Immature natural killer cell (primary cell): Measurements from ENCODE around the gene TSPAN15. TPM values are rescaled to one million over a fixed set of nuclear protein-coding genes. Genes with fewer than 3 reads are reported as not detected.

Experiments
- DNase-seq, 3 donors: peaks; one replicate each; pipeline ENCODE4 v3.0.0; 2022; ENCODE audit warnings: mixed read lengths in 1 of 3
- H3K27ac Mint-ChIP-seq, 6 donors: one replicate each; pipeline ENCODE4 v1.8.0; 2020; ENCODE audit warnings: mixed read lengths in 6 of 6, mild to moderate bottlenecking in 5 of 6, inconsistent platforms in 4 of 6, moderate library complexity in 3 of 6
- H3K27me3 Mint-ChIP-seq, 3 donors: one replicate each; pipeline ENCODE4 v1.8.0; 2020 to 2021; ENCODE audit warnings: low read depth in 3 of 3, mild to moderate bottlenecking in 3 of 3, mixed read lengths in 3 of 3, moderate library complexity in 3 of 3, inconsistent platforms in 1 of 3
- H3K36me3 Mint-ChIP-seq, 3 donors: one replicate each; pipeline ENCODE4 v1.8.0; 2020; ENCODE audit warnings: mixed read lengths in 3 of 3, inconsistent platforms in 2 of 3, mild to moderate bottlenecking in 2 of 3
- H3K4me1 Mint-ChIP-seq, 2 donors: one replicate each; pipeline ENCODE4 v1.8.0; 2020; ENCODE audit warnings: inconsistent platforms in 2 of 2, mild to moderate bottlenecking in 2 of 2, mixed read lengths in 2 of 2, moderate library complexity in 1 of 2
- H3K4me3 Mint-ChIP-seq, 5 donors: one replicate each; pipeline ENCODE4 v1.8.0; 2020; ENCODE audit warnings: mild to moderate bottlenecking in 5 of 5, mixed read lengths in 5 of 5, inconsistent platforms in 3 of 5, moderate library complexity in 3 of 5
- H3K9me3 Mint-ChIP-seq, 6 donors: one replicate each; pipeline ENCODE4 v1.8.0; 2020; ENCODE audit warnings: mild to moderate bottlenecking in 6 of 6, mixed read lengths in 6 of 6, inconsistent platforms in 4 of 6, moderate library complexity in 3 of 6
- polyA plus RNA-seq, 3 donors: library from polyadenylated mRNA; unstranded; fragments of 300-500 nt; fragmentation: Illumina TruSeq; gene quantifications; one replicate each; pipeline ENCODE4 v1.2.3, GENCODE V29; 2021

The TSPAN15 gene
- polyA plus RNA-seq, 3 donors from 2014 or later = 0.39 to 2.4 TPM; not detected in 1

DNA sequence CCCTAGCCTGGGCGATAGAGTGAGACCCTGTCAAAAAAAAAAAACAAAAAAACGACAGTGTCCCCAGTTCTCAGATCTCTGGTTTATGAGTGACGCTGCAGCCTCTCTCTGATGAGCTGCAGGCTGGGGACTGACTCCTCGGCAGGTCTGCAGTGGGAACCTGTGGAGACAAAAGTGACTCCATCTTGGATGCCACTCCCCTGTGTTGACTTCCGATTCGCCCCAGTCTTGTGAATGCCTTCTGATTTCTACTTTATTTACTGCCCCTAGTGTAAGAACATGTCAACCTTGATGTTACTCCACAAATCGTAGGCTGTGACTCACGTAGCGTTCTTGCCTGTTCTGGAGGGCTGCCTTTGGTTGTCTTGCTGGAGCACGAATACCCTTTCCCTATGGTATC, 40.8 kb upstream of the TSPAN15 start:
- no peak overlapping the region for H3K4me3 Mint-ChIP-seq
- no peaks in the 10 kb centered on the region for H3K9me3 Mint-ChIP-seq
- peaks cover 3 to 9% (median 8%) of the 10 kb centered on the region in 3 donors for H3K27me3 Mint-ChIP-seq

GRCh38 chr10:69411476-69411875, 39.8 kb upstream of the TSPAN15 start:
- peaks cover 3 to 8% (median 6%) of the 10 kb centered on the region in 3 donors for H3K27me3 Mint-ChIP-seq
- H3K4me3 Mint-ChIP-seq = no peak overlapping the region
- no peaks in the 10 kb centered on the region for H3K36me3 Mint-ChIP-seq
- no peaks in the 10 kb centered on the region for H3K9me3 Mint-ChIP-seq
- H3K4me1 Mint-ChIP-seq = peaks cover 19% of the 10 kb centered on the region in 2 donors
- DNase-seq = no peak
- peak overlapping the region in 5 of 6 donors; percentile 23 to 65 (median 37) for H3K27ac Mint-ChIP-seq

More for the DNA sequence above, 40.8 kb upstream of the TSPAN15 start:
- peak overlapping the region in 4 of 6 donors; percentile 1 to 37 (median 26) for H3K27ac Mint-ChIP-seq
- no peaks in the 10 kb centered on the region for H3K36me3 Mint-ChIP-seq
- DNase-seq = no peak
- peaks cover 19% of the 10 kb centered on the region in 2 donors for H3K4me1 Mint-ChIP-seq

DNA sequence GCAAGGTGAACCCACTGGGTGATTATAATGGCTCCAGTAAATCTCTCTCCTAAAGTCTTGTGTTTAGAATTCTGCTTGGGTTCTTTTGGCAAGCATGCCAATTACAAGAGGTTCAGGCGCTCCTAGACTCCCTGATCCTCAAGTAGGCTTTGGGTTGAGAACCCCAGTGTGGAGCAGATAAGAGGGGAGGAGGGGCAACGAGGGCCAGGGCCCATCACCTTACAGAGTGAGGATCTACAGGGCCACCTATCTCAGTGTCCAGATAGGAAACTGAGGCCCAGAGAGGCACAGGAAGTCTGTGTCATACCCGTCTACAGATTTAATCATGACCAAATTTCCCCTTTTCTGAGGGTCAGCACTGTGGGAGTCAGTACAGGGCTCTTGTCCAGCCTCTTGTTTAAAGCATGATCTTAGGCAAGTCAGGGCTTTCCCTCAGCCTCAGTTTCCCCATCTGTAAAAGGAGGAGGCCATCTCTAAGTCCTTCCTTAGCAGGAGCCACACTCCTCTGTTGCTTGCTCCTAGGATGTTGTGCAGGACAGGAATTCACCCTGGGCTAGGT, 39.0 kb upstream of the TSPAN15 start:
- Mint-ChIP-seq H3K4me1 (peaks cover 17 to 19% of the 10 kb centered on the region in 2 donors), H3K4me3 (no peak overlapping the region), H3K36me3 (no peaks in the 10 kb centered on the region), H3K9me3 (no peaks in the 10 kb centered on the region), H3K27me3 (peaks cover 3 to 6% (median 4%) of the 10 kb centered on the region in 3 donors), H3K27ac (no peak overlapping the region)
- DNase-seq = no peak

DNA sequence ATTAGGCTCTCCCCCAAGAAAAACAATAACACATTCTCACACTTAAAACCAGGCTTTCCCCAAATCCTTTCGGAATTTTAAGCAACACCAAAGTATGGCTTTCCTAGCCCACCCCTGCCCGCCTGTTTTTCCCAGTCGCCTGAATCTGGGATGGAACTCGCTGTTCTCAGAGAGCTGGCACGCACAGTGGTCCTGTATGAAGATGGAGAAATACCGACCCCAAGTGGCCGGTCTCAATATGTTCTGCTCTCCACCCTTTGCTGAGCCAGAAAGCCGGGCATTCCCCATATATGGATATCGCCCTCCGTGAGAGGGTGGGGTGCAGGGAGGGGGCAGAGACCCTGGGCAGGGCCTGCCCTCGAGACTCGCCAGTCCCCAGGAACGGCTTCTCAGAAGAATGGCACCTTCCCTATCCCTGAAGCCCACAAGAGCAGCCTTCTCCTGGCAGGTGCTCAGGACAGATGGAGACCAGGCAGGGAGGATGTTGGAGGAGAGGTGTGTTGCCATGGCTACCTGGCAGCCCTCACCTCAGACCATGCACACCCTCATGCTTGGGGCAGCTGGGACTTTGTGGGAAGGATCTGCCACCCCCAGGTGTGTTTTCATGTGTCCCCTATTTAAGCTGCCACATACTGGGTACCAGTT, 37.9 kb upstream of the TSPAN15 start:
- H3K4me1 Mint-ChIP-seq = peaks cover 10 to 13% of the 10 kb centered on the region in 2 donors
- H3K36me3 Mint-ChIP-seq = no peaks in the 10 kb centered on the region
- H3K4me3 Mint-ChIP-seq = no peak overlapping the region
- H3K27me3 Mint-ChIP-seq = peaks cover 0 to 3% (median 1%) of the 10 kb centered on the region in 3 donors
- peak; percentile 24 to 35 (median 24) for DNase-seq
- no peaks in the 10 kb centered on the region for H3K9me3 Mint-ChIP-seq
- peak overlapping the region in 4 of 6 donors; percentile 31 to 73 (median 48) for H3K27ac Mint-ChIP-seq

DNA sequence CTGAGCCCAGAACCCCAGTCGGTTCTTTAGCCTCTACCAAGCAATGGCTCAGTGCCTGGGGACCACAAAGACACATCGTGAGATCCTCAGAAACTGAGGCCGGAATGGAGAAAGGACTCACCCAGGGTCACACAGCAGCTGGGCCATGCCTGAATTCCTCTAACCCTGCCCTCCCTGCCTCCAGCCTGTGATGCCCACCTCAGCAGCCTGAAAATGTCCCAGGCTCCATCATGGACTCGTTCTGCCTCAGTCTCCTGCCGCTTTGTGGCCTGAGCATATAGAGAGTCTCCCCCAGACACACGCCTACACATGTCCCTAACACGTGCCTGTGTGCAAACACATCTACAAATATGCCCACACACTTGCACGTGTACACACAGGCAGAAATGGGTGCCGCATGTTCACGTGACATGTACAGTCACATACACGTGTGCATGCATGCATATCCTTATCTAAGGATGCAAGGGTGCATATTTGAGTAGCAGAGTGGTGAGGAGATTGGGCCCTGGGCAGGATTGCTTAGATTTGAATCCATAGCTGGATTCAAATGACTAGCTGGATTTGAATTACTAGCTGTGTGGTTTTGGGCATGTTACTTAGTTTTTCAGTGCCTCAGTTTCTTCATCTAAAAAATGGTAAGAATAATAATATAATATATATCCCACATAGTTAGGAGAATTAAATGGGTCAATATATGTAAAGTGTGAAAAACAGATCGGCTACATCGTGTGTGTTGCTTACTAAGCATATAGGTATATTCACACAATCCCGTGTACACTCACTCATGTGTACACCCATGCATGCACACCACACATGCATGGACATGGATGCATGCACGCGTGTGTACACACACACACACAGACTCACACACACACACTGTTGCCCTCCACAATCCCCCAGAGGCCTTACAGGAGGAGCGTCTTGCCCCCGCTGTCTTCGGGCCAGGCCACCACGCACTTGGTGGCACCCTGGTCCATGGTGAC, 36.9 kb upstream of the TSPAN15 start:
- Mint-ChIP-seq H3K27me3 (peaks cover 0 to 3% (median 0%) of the 10 kb centered on the region in 3 donors), H3K4me1 (peaks cover 3 to 4% of the 10 kb centered on the region in 2 donors), H3K36me3 (no peaks in the 10 kb centered on the region), H3K27ac (no peak overlapping the region), H3K9me3 (no peaks in the 10 kb centered on the region), H3K4me3 (no peak overlapping the region)
- DNase-seq = no peak

DNA sequence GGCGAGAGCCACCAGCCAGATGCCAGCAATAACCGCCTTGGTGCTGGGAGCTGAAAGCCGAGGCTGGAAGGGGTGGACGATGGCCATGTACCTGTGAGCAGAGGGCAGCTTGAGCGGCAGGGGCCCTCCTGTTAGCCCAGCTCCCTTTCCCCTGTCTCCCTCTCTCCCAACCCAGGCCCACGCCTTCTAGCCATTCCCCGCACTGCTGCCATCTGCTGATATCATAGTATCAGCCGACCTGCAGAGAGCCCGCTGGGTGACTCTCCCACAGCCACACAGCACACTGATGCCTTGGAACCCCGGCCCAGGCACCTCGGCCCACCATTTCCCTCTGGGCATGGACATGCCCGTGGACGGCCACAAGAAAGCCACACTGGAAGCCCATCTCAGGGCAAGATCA, 36.2 kb upstream of the TSPAN15 start:
- peaks cover 0 to 3% (median 3%) of the 10 kb centered on the region in 3 donors for H3K27me3 Mint-ChIP-seq
- H3K9me3 Mint-ChIP-seq = no peaks in the 10 kb centered on the region
- DNase-seq = no peak
- peak overlapping the region in 1 of 6 donors; percentile 55 for H3K27ac Mint-ChIP-seq
- H3K4me3 Mint-ChIP-seq = no peak overlapping the region
- H3K36me3 Mint-ChIP-seq = no peaks in the 10 kb centered on the region
- H3K4me1 Mint-ChIP-seq = peaks cover 0 to 2% of the 10 kb centered on the region in 2 donors

GRCh38 chr10:69415951-69416350, 35.3 kb upstream of the TSPAN15 start:
- no peak overlapping the region for H3K4me3 Mint-ChIP-seq
- no peaks in the 10 kb centered on the region for H3K9me3 Mint-ChIP-seq
- H3K4me1 Mint-ChIP-seq = peaks cover 0 to 2% of the 10 kb centered on the region in 2 donors
- peaks cover 0 to 3% (median 3%) of the 10 kb centered on the region in 3 donors for H3K27me3 Mint-ChIP-seq
- H3K36me3 Mint-ChIP-seq = no peaks in the 10 kb centered on the region
- no peak overlapping the region for H3K27ac Mint-ChIP-seq
- DNase-seq = no peak

GRCh38 chr10:69416695-69417094, 34.6 kb upstream of the TSPAN15 start, which contains the start of gene TACR2:
TACR2 (minus strand) TSS chr10:69416918; CDS start chr10:69416323, 595 bp downstream.
- Mint-ChIP-seq H3K4me1 (peaks cover 0 to 2% of the 10 kb centered on the region in 2 donors), H3K36me3 (no peaks in the 10 kb centered on the region), H3K9me3 (no peaks in the 10 kb centered on the region), H3K27ac (no peak within 1 kb of the TSS), H3K4me3 (no peak within 1 kb of the TSS), H3K27me3 (peaks cover 0 to 3% (median 3%) of the 10 kb centered on the region in 3 donors)
- DNase-seq = no peak

DNA sequence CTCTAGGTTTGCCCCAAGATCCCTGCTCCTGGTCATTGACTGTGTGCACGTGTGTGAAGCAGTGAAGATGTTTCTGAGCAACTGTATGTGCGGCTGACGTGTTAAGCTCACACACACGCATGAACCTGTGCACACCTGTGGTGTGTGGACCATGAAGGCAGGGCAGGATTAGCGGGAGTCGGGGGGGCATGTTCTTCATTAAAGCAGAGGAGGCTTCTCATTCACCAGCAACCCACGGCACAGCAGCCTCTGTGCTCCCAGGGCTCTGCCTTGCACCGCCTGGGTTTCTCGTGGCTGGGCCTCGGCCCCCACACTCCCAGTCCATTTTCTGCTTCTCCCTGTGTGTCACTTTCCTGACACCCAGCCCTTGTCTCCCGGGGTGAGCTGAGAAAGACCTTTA, 33.7 kb upstream of the TSPAN15 start:
- peaks cover 0 to 2% of the 10 kb centered on the region in 2 donors for H3K4me1 Mint-ChIP-seq
- no peak overlapping the region for H3K4me3 Mint-ChIP-seq
- no peak for DNase-seq
- no peaks in the 10 kb centered on the region for H3K36me3 Mint-ChIP-seq
- H3K27me3 Mint-ChIP-seq = peaks cover 0 to 3% (median 3%) of the 10 kb centered on the region in 3 donors
- no peak overlapping the region for H3K27ac Mint-ChIP-seq
- peaks cover 0 to 3% (median 0%) of the 10 kb centered on the region in 6 donors for H3K9me3 Mint-ChIP-seq

GRCh38 chr10:69418052-69418752, 33.1 kb upstream of the TSPAN15 start:
- H3K4me1 Mint-ChIP-seq = peaks cover 0 to under 1% of the 10 kb centered on the region in 2 donors
- H3K27me3 Mint-ChIP-seq = peaks cover 0 to 3% (median 3%) of the 10 kb centered on the region in 3 donors
- DNase-seq = no peak
- no peaks in the 10 kb centered on the region for H3K36me3 Mint-ChIP-seq
- H3K9me3 Mint-ChIP-seq = peaks cover 0 to 3% (median 0%) of the 10 kb centered on the region in 6 donors
- no peak overlapping the region for H3K4me3 Mint-ChIP-seq
- H3K27ac Mint-ChIP-seq = no peak overlapping the region

DNA sequence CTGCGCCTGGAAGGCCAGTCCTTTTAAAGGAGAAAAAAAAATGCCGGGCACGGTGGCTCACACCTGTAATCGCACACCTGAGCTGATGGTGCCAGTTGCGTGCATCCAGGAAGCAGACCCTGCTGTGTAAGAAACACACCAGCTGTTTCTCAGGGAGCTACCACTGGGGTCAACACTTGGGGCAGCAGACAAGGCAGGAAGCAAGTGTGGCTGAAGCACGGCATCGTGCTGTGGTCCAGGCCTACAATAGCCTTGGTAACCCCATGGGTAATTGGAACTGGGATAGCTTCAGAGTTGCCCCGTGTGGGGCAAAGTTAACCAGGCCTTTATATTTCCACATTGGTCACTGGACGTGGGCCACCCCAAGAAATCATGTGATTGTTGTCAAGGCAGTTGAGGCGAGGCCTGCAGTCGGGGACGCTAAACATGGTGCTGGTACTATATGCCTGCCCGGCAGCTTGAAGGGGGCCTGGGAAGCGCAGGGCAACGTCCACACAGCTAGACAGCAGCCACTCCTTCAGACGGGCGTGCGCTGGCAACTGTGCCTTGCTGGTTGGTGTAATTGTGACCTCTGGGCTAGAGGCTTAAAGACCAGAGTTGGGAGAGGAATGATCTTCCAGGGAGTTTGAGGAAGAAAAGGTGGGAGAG, 32.0 kb upstream of the TSPAN15 start:
- H3K4me3 Mint-ChIP-seq = no peak overlapping the region
- H3K27ac Mint-ChIP-seq = no peak overlapping the region
- no peaks in the 10 kb centered on the region for H3K36me3 Mint-ChIP-seq
- peaks cover 0 to 3% (median 0%) of the 10 kb centered on the region in 6 donors for H3K9me3 Mint-ChIP-seq
- no peaks in the 10 kb centered on the region for H3K4me1 Mint-ChIP-seq
- peaks cover 0 to 3% (median 3%) of the 10 kb centered on the region in 3 donors for H3K27me3 Mint-ChIP-seq
- DNase-seq = no peak

DNA sequence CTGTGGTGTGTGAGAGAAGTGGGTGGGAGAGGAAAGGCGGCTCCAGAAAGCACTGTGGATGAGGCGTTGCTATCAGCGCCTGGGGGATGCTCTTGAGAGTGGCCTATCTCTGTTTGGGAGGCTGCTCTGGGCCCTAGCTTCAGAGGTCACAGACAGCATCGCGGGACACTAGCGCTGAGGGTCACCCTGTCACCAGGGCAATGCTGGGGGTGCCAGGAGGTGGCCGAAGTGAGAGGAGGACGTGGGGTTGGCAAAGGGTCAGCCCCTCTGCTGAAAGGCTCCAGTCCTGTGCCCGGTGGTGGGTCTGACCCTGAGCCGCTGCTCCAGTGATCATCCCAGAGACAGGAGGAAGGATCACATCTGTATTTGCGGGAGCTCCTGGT, 31.5 kb upstream of the TSPAN15 start:
- Mint-ChIP-seq H3K27ac (no peak overlapping the region), H3K9me3 (peaks cover 0 to 3% (median 0%) of the 10 kb centered on the region in 6 donors), H3K4me1 (no peaks in the 10 kb centered on the region), H3K27me3 (peaks cover 0 to 3% (median 1%) of the 10 kb centered on the region in 3 donors), H3K4me3 (no peak overlapping the region), H3K36me3 (no peaks in the 10 kb centered on the region)
- no peak for DNase-seq
